PFSK-1 (cell line): ENCODE data around the gene ENG.

ENCODE experiments used
- POLR2AphosphoS5 ChIP-seq: IDR thresholded peaks from 2 replicates; pipeline ENCODE4 v1.6.1; 2012; ENCODE audit warnings: low read depth, mild to moderate bottlenecking, control low read depth, low read length, moderate library complexity
- SIN3A ChIP-seq: IDR thresholded peaks from 2 replicates; pipeline ENCODE4 v1.6.1; 2012; ENCODE audit warnings: mild to moderate bottlenecking, low read length, moderate library complexity, borderline replicate concordance; ENCODE audit not compliant: insufficient read depth
- TAF1 ChIP-seq: IDR thresholded peaks from 2 replicates; pipeline ENCODE4 v1.6.1; 2012; ENCODE audit warnings: low read length, control low read depth, borderline replicate concordance; ENCODE audit not compliant: insufficient read depth
- TF ChIP-seq, protein P1 (sequence below), 2 experiments: IDR thresholded peaks; 2 replicates each; pipeline versions ENCODE4 v1.6.1 to v1.8.0; 2011 to 2012; ENCODE audit warnings: low read depth in 2 of 2, low read length in 2 of 2, control low read depth in 1 of 2, inconsistent platforms in 1 of 2, mild to moderate bottlenecking in 1 of 2, moderate library complexity in 1 of 2; ENCODE audit not compliant: insufficient read depth in 1 of 2

DNA sequence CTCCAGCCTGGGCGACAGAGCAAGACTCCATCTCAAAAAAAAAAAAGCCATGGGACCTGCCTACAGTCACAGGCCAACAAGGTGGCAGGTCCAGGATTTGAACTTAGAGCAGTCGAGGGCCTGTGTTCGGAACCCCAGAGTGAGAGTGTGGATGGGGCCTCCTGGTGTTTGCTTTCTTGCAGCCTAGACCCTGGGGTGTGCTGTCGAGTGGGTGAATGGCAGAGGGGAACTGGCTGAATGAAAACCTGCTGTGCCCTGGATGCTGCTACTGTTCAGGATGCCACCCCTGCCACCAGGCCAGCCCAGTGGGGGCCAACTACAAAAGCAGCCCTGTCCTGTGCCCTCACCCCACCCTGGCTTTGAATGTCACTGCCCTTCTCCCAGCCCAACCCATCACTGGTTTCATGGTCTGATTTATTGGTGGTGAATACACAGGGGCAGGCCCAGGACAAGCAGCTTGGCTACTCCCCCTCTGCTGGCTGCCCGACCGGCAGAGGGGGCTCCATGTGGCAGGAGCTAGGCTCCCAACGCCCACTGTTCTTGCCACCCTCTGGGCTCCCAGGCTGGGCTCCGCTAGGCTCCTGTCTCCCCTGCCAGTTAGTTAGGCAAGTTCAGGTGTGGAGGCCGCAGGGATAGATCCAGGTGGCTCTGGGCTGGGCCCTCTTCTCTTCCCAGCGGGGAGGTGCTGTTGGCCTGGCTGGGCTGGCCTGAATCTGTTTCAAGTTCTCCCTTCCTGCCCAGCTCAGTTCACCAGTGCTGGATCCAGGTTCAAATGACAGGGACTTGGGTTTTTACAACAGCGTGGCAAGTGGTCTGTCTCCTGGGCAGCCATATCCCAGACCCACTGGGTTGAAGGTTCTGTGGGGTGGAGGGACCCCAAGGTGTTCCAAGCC lies 39.6 kb downstream of the ENG start:
- TF ChIP-seq, protein P1, sequence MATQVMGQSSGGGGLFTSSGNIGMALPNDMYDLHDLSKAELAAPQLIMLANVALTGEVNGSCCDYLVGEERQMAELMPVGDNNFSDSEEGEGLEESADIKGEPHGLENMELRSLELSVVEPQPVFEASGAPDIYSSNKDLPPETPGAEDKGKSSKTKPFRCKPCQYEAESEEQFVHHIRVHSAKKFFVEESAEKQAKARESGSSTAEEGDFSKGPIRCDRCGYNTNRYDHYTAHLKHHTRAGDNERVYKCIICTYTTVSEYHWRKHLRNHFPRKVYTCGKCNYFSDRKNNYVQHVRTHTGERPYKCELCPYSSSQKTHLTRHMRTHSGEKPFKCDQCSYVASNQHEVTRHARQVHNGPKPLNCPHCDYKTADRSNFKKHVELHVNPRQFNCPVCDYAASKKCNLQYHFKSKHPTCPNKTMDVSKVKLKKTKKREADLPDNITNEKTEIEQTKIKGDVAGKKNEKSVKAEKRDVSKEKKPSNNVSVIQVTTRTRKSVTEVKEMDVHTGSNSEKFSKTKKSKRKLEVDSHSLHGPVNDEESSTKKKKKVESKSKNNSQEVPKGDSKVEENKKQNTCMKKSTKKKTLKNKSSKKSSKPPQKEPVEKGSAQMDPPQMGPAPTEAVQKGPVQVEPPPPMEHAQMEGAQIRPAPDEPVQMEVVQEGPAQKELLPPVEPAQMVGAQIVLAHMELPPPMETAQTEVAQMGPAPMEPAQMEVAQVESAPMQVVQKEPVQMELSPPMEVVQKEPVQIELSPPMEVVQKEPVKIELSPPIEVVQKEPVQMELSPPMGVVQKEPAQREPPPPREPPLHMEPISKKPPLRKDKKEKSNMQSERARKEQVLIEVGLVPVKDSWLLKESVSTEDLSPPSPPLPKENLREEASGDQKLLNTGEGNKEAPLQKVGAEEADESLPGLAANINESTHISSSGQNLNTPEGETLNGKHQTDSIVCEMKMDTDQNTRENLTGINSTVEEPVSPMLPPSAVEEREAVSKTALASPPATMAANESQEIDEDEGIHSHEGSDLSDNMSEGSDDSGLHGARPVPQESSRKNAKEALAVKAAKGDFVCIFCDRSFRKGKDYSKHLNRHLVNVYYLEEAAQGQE (IDR thresholded peaks at IDR 0.05; ENCODE audit: insufficient read depth in 1 of 2, low read depth in 2 of 2, low read length in 2 of 2), result no peak
- TF ChIP-seq POLR2AphosphoS5, result no peak; the same call in 1 of the 2 replicates
- TF ChIP-seq SIN3A, result no peak
- TF ChIP-seq TAF1, result no peak
